ENCODE data around the gene ARHGAP31. TPM values are rescaled to one million over a fixed set of nuclear protein-coding genes. Genes with fewer than 3 reads are reported as not detected.
A peak's percentile ranks its signal among the peaks of the same experiment; 100 is the strongest.
"Not testable (repeated sequence)": the region's sequence is repeated elsewhere in the genome, so short reads cannot be mapped to it uniquely, and the experiment has no call there.

Gene ARHGAP31
- total RNA-seq, 2 donors from 2014 or later, result 11.4 to 11.8 TPM

GRCh38 chr3:119318876-119319275, 24.7 kb downstream of the ARHGAP31 start:
- Mint-ChIP-seq H3K27ac (peak overlapping the region; percentile 54), H3K36me3 (ENCODE audit: low read depth) (peaks cover 6% of the 10 kb centered on the region), H3K27me3 (no peaks in the 10 kb centered on the region), H3K4me3 (no peak overlapping the region), H3K4me1 (peaks cover 26% of the 10 kb centered on the region)
- H3K9me3 ChIP-seq (ENCODE audit: control insufficient read depth, low read length, poor library complexity, severe bottlenecking), result no peaks in the 10 kb centered on the region
- no peak for DNase-seq
- ATAC-seq, result no peak

GRCh38 chr3:119319311-119319710, 25.1 kb downstream of the ARHGAP31 start:
- peaks cover 26% of the 10 kb centered on the region for H3K4me1 Mint-ChIP-seq
- H3K4me3 Mint-ChIP-seq, result no peak overlapping the region
- ATAC-seq (no peak), DNase-seq (no peak)
- H3K9me3 ChIP-seq (ENCODE audit: control insufficient read depth, low read length, poor library complexity, severe bottlenecking), result no peaks in the 10 kb centered on the region
- peaks cover 1% of the 10 kb centered on the region for H3K36me3 Mint-ChIP-seq (ENCODE audit: low read depth)
- H3K27ac Mint-ChIP-seq, result peak overlapping the region; percentile 54
- no peaks in the 10 kb centered on the region for H3K27me3 Mint-ChIP-seq

- not testable (repeated sequence) for H3K36me3 Mint-ChIP-seq (ENCODE audit: low read depth); DNase-seq; H3K4me3 Mint-ChIP-seq; H3K27me3 Mint-ChIP-seq; H3K9me3 ChIP-seq (ENCODE audit: control insufficient read depth, low read length, poor library complexity, severe bottlenecking); ATAC-seq
- Mint-ChIP-seq H3K4me1 (peaks cover 23% of the 10 kb centered on the region), H3K27ac (peak overlapping the region; percentile 17)
Observed at GRCh38 chr3:119320785-119321184, 26.6 kb downstream of the ARHGAP31 start.

GRCh38 chr3:119322021-119322834, 28.0 kb downstream of the ARHGAP31 start:
- Mint-ChIP-seq H3K27me3 (no peaks in the 10 kb centered on the region), H3K4me1 (peaks cover 23% of the 10 kb centered on the region), H3K36me3 (ENCODE audit: low read depth) (no peaks in the 10 kb centered on the region), H3K27ac (peak overlapping the region; percentile 99), H3K4me3 (peak overlapping the region; percentile 95)
- peak; percentile 1 for ATAC-seq
- no peak for DNase-seq
- H3K9me3 ChIP-seq (ENCODE audit: control insufficient read depth, low read length, poor library complexity, severe bottlenecking), result no peaks in the 10 kb centered on the region

GRCh38 chr3:119322835-119323722, 28.9 kb downstream of the ARHGAP31 start:
- DNase-seq (peak; percentile 88 to 91 (median 90)), ATAC-seq (peak; percentile 88)
- Mint-ChIP-seq H3K4me3 (peak overlapping the region; percentile 95), H3K36me3 (ENCODE audit: low read depth) (no peaks in the 10 kb centered on the region), H3K27ac (peak overlapping the region; percentile 99), H3K4me1 (peaks cover 23% of the 10 kb centered on the region), H3K27me3 (no peaks in the 10 kb centered on the region)
- no peaks in the 10 kb centered on the region for H3K9me3 ChIP-seq (ENCODE audit: control insufficient read depth, low read length, poor library complexity, severe bottlenecking)

- DNase-seq (no peak), ATAC-seq (no peak)
- Mint-ChIP-seq H3K27ac (peak overlapping the region; percentile 99), H3K27me3 (no peaks in the 10 kb centered on the region), H3K4me3 (peak overlapping the region; percentile 95), H3K36me3 (ENCODE audit: low read depth) (no peaks in the 10 kb centered on the region), H3K4me1 (peaks cover 23% of the 10 kb centered on the region)
- H3K9me3 ChIP-seq (ENCODE audit: control insufficient read depth, low read length, poor library complexity, severe bottlenecking), result no peaks in the 10 kb centered on the region
Observed at GRCh38 chr3:119323723-119324085, 29.5 kb downstream of the ARHGAP31 start.

- Mint-ChIP-seq H3K27me3 (no peaks in the 10 kb centered on the region), H3K4me1 (peaks cover 21% of the 10 kb centered on the region)
Observed at GRCh38 chr3:119324899-119325298, 30.7 kb downstream of the ARHGAP31 start.

GRCh38 chr3:119326976-119327375, 32.8 kb downstream of the ARHGAP31 start:
- DNase-seq (no peak), ATAC-seq (no peak)
- H3K27ac Mint-ChIP-seq, result no peak overlapping the region
- peaks cover 18% of the 10 kb centered on the region for H3K4me1 Mint-ChIP-seq
- H3K27me3 Mint-ChIP-seq, result no peaks in the 10 kb centered on the region
- H3K4me3 Mint-ChIP-seq, result no peak overlapping the region
- no peaks in the 10 kb centered on the region for H3K9me3 ChIP-seq (ENCODE audit: control insufficient read depth, low read length, poor library complexity, severe bottlenecking)
- peaks cover 3% of the 10 kb centered on the region for H3K36me3 Mint-ChIP-seq (ENCODE audit: low read depth)

More at GRCh38 chr3:119324899-119325298, 30.7 kb downstream of the ARHGAP31 start:
- Mint-ChIP-seq H3K4me3 (no peak overlapping the region), H3K27ac (peak overlapping the region; percentile 99), H3K36me3 (ENCODE audit: low read depth) (peaks cover 3% of the 10 kb centered on the region)
- no peak for ATAC-seq
- DNase-seq, result no peak
- H3K9me3 ChIP-seq (ENCODE audit: control insufficient read depth, low read length, poor library complexity, severe bottlenecking), result no peaks in the 10 kb centered on the region

- H3K9me3 ChIP-seq (ENCODE audit: control insufficient read depth, low read length, poor library complexity, severe bottlenecking), result no peaks in the 10 kb centered on the region
- H3K36me3 Mint-ChIP-seq (ENCODE audit: low read depth), result peaks cover 3% of the 10 kb centered on the region
- no peaks in the 10 kb centered on the region for H3K27me3 Mint-ChIP-seq
- no peak for DNase-seq
- H3K27ac Mint-ChIP-seq, result peak overlapping the region; percentile 60
- no peak for ATAC-seq
- H3K4me3 Mint-ChIP-seq, result no peak overlapping the region
- peaks cover 3% of the 10 kb centered on the region for H3K4me1 Mint-ChIP-seq
Observed at GRCh38 chr3:119329551-119329950, 35.4 kb downstream of the ARHGAP31 start.

GRCh38 chr3:119330181-119330580, 36.0 kb downstream of the ARHGAP31 start:
- H3K27ac Mint-ChIP-seq, result peak overlapping the region; percentile 60
- H3K9me3 ChIP-seq (ENCODE audit: control insufficient read depth, low read length, poor library complexity, severe bottlenecking), result no peaks in the 10 kb centered on the region
- no peak for DNase-seq
- no peak for ATAC-seq
- peaks cover 3% of the 10 kb centered on the region for H3K4me1 Mint-ChIP-seq
- H3K36me3 Mint-ChIP-seq (ENCODE audit: low read depth), result peaks cover 3% of the 10 kb centered on the region
- H3K4me3 Mint-ChIP-seq, result no peak overlapping the region
- H3K27me3 Mint-ChIP-seq, result no peaks in the 10 kb centered on the region

GRCh38 chr3:119330858-119331257, 36.7 kb downstream of the ARHGAP31 start:
- no peak for ATAC-seq
- H3K9me3 ChIP-seq (ENCODE audit: control insufficient read depth, low read length, poor library complexity, severe bottlenecking), result no peaks in the 10 kb centered on the region
- Mint-ChIP-seq H3K4me1 (peaks cover 3% of the 10 kb centered on the region), H3K36me3 (ENCODE audit: low read depth) (peaks cover 3% of the 10 kb centered on the region), H3K4me3 (no peak overlapping the region), H3K27ac (no peak overlapping the region), H3K27me3 (no peaks in the 10 kb centered on the region)
- no peak for DNase-seq

GRCh38 chr3:119331661-119332060, 37.5 kb downstream of the ARHGAP31 start:
- Mint-ChIP-seq H3K4me3 (no peak overlapping the region), H3K27me3 (no peaks in the 10 kb centered on the region), H3K4me1 (no peaks in the 10 kb centered on the region), H3K36me3 (ENCODE audit: low read depth) (peaks cover 3% of the 10 kb centered on the region), H3K27ac (peak overlapping the region; percentile 79)
- no peaks in the 10 kb centered on the region for H3K9me3 ChIP-seq (ENCODE audit: control insufficient read depth, low read length, poor library complexity, severe bottlenecking)
- DNase-seq (no peak), ATAC-seq (no peak)

- ATAC-seq (no peak), DNase-seq (no peak)
- H3K4me1 Mint-ChIP-seq, result peaks cover 3% of the 10 kb centered on the region
- H3K36me3 Mint-ChIP-seq (ENCODE audit: low read depth), result peaks cover 3% of the 10 kb centered on the region
- no peak overlapping the region for H3K4me3 Mint-ChIP-seq
- H3K9me3 ChIP-seq (ENCODE audit: control insufficient read depth, low read length, poor library complexity, severe bottlenecking), result no peaks in the 10 kb centered on the region
- peak overlapping the region; percentile 19 for H3K27ac Mint-ChIP-seq
- no peaks in the 10 kb centered on the region for H3K27me3 Mint-ChIP-seq
Observed at GRCh38 chr3:119333773-119334509, 39.8 kb downstream of the ARHGAP31 start.
